Measurements from ENCODE around the gene RBMS1.
A peak's percentile ranks its signal among the peaks of the same experiment; 100 is the strongest.

Gene RBMS1

DNA sequence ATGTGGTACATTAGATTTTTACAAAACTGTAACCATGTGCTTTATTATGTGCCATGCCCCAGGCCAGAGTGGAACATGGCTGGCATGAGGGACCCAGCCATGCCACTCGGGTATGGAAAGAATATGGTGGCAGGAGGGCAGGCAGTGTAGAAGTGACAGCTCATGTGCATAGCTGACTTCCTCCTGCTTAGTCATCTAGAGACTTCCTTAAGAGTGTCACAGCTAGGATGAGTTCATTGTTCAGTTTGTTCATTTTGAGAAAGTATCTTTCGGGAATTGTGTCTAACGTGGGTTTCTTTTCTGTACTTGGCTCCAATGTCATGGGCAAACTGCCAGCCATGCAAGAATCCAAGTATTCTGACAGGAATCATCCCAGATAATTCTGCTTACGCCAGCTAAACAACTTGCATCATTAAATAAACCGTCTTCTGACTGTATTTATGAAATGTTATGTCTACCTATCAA lies 199.2 kb downstream of the RBMS1 start:
- DNase-seq: no peak

DNA sequence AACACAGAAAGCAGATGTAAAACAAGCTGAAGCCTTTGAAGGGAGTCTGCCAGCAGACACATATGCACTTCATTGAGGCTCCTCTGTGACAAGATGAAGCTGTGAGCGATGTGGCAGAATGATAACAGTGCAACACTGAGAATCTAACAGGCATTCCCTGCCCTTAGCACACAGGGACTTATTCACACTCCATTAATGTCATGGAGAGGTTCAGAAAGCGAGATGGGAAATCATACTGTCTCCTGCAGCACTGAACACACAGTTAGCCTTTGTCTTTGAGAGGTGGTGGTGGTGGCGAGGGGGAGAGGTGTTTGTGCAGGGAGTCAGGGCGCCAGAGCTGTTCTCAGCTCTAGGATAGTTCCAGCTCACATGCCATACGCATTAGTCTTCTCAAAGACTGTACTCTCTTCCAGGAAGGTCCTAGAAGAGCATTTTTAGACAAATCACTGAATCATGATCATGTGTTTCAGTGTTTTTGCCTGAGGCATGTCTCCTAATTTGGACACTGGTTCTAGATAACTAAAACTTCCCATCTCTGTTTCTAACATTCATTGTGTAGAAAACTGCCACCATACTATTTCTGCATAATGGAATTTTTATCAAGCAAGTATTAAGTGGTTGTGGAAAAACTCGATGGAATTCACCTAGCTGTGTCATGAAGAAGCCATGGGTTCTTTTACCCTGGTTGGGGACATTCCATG lies 200.1 kb downstream of the RBMS1 start:
- no peak for DNase-seq

DNA sequence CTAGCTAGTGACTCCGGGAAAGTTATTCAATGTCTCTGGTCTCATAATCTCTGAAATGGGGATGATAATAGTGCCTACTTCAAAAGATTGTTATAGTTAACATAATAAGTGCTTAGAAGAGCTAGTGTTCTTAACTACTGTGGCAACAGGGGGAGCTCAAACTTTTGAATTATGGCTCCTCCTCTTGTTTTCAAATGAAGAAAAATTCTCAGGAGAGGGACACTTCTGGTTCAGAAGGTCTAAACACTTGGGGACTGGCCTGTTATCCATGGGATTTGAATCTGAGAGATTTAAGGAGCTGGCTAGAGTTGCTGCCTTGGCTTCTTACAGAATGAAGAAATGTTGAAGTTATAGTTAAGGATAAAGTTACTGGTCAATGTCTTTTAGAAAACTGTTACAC lies 201.4 kb downstream of the RBMS1 start:
- DNase-seq: peak; percentile 9

DNA sequence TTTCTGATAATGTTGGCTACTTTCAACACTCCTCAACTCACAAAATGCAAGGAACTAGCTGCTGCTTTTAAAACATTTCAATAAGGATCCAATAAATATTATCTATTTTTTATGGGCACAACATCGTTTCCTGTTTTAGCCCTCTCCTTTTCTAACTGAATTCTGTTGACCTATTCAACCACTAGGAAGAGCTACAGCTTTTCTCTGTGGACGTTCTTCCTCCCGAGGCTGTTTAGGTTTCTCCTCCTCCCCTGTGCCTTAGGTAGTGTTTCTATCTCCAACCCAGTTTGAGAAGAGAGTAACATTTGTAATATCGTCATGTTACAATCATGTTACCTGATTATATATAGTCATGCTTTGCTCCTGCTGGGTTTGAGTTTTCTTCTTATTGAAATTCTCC lies 202.2 kb downstream of the RBMS1 start:
- no peak for DNase-seq

DNA sequence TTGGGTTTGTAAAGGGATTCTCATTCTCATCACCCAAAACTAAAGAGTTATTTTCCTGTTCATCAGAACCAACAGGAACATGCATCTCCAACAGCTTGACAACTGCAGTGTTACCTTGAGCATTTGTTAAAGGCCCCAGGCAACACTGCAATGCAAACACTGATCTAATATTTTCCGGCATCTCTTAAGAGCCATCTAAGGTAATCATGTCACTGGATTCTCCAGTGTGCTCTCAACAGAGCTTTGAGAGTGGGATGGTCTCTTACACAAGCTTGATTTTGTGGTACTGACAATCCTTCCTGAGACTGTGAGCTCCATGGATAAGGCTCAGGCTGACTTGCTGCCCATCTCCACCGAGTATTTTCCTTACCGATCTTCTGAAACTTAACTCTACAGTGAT lies 203.0 kb downstream of the RBMS1 start:
- DNase-seq: no peak

DNA sequence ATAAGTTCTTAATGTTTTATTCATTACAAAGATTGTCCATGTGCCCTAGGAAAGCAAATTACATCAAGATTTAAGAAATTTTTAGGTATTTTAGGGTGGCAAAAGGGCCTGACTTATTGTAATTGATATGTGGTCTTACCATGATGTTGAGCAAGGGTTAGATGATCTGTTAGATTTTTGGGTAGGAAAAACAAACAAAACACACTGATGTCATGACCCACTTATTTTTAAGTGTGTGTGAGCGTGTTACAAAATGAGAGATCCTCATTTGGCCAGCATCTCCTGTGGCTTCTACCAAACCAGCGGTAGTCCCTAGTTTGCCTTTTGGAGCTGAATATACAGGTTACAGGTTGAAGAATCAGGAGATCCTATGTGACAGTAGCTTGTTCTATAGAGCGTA lies 203.8 kb downstream of the RBMS1 start:
- DNase-seq: no peak

DNA sequence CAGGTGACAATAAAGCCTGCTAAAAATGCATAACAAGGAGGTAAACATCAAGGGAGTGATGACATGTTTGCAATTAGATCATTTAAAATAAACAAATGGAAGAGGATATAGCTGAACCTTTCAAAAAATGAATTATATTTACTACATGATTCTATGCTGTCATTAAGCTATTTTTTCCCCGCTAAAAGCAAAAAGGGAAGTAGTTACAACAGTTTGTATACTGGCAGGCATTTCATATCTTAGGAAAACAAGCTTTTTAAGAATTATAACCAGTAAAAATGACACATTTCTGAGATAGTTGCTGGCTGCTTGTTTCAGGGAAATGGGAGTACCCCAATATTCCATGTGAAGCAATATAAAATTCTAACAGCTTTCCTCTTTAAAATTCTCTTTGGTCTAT lies 204.5 kb downstream of the RBMS1 start:
- DNase-seq: peak; percentile 11

DNA sequence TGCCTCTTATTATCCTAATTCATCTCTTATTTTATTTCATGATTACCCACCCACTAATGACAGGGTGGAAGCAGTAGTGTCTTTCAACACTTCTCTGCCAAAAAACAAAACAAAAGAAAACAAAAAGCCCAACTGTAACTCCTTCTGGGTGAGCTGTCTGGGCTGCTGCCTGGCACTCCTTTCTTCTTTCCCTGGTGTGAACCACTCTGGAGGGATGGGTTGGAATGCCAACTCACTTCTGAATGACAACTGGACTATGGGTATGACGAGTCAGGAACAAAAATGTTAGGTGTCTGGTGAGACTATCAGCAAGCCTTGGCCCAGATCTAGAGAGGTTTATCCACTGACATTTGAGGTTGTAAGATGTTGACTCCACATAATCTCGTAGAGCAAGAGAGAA lies 205.3 kb downstream of the RBMS1 start:
- no peak for DNase-seq

DNA sequence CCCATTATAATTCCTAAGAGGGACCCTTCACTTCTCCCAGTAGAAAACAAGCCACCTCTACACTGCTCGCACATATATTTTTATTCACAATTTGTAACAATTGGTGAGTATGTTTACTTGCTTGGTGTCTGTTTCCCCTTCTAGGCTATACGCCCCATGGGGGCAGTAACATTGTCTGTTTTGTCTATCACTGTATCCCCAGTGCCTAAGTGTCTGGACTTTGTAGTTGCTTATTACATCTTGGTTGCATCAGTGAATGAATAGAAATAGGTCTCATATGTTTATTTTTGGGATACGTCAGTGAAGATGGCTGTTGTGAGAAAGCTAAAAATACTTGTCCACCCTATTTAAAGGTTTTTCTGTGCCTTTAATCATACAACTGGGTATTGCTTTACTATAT lies 206.1 kb downstream of the RBMS1 start:
- DNase-seq: no peak

DNA sequence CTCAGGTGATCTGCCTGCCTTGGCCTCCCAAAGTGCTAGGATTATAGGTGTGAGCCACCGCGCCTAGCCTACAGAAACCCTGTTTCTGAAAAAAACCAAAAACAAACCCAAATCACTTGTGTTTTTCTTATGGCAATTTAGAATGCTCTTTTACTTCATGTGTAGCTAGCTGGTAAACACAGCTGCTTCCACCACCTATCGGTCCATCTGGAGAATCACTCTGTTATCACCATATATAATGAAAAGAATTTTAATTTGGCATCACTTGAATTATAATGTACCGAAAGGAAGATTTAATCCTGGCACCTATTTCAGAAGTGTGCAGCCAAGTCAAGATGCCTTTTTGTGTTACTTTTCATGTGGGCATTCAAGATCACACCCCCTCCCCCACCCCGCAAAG lies 207.1 kb downstream of the RBMS1 start:
- no peak for DNase-seq

DNA sequence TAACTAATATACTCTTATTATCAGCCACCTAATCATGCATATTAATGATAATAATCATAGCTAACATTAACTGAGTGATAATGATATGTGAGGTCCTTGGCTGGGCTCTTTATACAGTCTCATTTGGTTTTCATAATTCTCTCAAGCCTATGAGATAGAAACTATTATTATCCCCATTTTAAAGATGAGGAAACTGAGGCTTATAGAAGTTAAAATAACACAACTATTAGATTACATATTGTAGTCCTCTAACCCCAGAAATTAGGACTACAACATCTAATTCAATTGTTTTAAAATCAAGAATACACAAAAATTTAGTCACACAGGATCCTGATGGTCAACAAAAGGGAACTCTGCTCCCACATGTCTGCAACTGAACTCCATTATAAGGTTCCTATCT lies 209.9 kb downstream of the RBMS1 start:
- DNase-seq: no peak

DNA sequence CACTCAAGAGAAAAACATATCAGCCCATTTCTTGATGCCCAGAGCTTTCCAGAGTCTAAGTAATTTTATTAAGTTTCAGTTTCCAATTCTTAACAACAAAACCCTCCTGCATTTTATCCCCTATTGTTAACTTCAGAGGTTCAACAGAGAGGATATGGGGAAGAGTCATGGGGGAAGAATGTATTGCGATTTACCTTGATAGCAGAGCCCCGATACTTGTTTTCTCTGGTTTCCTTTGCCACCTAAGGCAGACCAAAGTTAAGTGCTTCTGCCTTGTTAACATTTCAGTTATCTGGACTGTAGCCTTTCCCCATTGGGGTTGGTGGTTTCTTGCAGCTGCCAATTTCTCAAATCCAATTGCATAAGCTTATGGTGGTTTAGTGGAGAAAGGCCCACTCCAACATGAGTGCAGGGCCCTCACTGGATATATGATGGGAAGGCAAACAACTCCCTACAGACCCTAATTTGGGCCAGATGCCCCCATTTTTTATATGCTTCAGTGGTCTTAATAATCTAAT lies 211.5 kb downstream of the RBMS1 start:
- DNase-seq: no peak

DNA sequence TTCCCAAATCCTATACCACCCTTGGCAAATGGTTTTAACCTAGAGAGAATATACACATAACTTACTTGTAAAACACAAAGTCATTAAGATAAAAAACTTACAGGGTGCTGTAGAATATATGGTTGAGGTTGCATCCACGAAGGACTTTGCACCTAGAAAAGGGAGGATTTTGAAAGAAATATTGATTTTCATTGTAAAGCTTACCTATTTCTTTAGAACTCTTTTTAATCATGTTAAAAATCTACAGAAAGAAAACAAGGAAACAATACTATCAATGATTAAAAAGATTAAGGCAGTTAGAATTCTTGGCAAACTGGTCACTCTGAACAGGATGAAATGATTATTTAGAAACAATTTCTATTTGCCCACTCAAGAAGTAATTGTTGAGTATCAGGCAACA lies 212.4 kb downstream of the RBMS1 start:
- DNase-seq: no peak

DNA sequence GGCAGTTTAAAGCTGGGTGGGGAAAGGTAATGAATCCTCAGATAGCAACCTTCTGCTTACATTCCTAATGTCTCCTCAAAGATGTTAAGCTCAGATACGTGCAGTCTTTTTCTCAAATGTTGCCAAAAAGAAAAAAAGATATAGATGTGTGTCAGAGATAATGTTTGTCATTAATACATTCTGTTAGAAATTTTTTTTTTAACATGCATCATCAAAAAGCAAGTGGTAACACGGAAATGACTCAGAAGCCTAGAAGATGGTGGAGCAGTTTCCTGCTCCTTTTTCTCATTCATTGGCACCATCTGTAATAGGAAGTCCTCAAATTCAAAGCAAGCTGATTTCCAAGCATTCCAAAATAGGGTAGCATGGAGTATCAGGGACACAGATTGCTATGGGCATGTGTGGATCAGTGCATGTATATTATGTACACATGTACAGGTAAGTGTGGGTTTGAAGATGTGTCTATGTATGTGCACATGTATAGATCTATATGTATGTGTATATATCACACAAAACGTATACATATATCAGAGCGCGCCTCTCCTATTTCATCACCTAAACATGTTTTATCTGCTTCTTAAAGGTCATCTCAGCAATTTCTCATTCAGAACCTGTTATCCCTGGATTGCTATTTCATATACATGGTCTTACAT lies 213.7 kb downstream of the RBMS1 start:
- no peak for DNase-seq

DNA sequence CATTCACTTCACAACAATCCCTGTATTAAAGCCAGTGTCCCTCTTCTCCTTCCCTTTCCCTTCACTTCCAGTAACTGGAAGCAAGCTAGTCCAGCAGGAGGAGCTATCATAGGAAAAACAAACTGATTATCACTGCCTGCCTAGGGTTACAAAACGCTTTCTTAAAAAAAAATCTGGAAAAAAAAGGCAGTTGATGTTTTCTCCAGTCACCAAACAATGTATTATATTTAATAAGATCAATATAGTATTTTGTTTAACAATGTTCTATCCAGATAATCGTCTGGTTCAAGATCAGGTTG lies 214.8 kb downstream of the RBMS1 start:
- no peak for DNase-seq

DNA sequence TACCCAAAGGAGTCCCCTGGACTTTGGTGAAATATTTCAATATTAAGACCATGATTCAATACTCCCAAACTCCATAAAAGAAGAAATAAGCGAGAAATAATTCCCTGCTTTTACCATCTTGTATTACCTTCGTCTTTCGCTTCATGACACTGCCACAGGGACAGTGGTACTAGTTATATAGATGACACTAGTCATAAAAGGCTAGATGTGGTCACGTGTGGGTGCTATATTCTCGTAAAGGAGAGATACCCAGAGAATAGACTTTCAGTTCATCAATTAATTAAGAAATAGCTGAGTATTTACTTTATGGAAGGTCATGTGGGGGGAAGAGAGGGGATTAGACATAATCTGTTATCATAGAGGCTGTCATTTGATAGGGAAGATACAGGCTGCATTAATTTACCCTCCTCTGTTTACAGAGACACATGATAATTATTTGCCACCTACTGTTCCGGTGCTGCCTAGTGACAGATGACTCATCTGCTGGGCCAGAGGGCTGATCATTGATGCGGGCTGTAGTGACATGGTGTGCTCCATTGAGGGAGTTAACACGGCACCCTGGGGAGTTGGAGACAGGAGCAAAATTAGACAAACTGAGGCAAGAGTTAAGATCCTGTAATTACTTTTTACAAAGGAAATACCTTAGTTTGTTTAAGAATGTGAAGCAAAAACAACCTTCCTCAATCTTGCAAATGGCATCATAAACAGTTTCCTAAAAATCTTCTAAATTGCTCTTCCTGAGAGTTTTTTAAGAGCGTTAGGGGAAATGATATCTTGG lies 215.3 kb downstream of the RBMS1 start:
- no peak for DNase-seq

DNA sequence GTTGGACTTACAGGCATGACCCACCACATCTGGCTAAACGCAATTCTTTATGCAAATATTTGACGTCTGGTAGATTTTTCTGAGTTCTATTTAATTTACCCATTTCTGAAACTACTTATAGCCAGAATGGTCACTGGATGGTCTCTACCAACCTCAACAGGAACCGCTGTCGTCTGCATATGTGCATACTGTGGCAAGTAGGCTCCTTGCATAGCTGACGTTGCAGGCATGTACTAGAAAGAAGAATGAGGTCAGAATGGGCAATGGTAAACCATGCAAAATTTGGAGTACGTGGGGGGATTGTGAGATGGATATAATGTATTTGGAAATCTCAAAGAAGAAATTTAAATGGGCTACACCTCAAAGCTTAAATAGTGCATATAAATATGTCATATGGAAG lies 216.5 kb downstream of the RBMS1 start:
- DNase-seq: no peak

DNA sequence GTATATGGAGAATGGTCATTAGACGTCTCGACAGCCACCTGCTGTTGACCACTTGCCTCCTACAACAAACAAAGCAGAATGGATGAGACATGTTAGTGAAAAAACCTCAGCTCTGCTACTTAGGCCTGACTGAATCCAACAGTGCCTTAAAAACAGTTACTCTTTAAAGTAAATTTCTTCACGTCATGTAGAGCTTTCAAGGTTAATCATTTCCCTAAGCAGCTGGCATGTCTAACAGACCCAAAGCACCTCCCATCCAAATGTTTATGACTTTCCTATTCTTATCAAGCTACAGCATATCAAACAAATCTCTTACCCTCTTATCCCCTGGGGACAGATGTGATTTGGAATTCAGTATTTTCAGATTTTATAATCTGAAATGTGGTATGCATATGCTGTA lies 218.0 kb downstream of the RBMS1 start:
- DNase-seq: no peak

DNA sequence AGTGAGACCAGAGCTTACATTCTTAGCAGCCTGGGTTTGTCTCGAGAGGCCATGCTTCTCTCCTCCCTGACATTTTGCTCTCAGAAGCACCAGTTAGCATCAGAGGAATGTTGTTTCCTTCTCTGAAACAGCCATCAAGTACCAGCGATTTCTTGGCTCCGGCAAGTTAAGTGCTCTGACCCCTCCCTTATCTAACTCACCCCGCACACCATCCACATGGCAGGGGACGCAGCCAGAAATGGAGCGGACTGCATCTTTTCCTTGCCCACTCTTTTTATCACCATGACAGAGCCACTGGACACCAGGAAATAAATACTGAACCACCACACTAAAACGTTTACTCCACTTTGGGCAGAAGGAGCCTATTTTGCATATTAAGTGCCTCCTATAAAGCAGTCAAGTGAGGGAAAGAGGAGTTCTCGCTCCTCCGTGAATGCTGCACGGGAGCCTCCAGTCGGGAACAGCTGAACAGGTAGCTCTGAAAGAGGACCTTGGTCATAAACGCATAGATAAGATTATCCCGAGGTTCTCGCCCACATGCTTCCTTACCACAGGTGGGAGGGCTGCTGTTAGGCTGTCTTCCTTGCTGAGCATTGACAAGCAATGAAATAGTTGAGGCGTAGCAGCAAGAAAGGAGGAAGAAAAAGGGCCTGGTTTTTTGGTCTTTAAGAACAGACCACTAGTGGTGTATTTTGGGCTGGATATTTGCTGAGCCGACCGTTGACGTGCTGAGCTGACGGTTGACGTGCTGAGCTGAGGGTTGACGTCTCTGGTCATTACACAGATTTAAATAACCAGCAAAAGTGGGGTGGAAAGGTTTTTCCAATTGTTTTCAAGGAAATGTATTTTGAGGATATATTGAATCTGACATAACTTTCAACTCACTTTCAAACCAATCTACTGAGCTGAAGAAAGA lies 222.2 kb downstream of the RBMS1 start:
- DNase-seq: no peak

DNA sequence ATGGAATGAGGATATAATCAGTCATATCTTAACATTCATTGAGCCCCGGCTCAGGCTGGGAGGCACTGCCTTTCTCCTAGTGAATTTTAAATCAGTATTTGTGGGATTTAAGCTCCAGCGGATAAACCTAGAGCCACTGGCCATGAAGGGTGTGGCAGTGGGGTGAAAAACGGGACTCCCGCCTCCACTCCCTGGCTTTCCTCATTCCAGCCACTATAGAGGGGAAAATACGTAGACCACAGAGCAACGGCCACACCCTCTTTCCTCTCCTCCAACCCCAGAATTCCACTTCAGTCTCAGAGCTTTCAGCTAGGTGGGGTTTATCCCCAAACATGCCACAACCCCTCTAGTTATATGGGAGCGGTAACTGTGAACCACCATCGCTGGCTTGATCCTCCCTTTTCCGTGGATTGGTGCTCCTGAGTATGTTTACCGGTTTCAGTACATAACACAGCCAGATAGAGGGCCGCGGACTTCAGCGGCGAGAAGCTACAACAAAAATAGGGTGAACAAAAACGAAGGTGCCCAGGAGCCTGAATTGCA lies 223.0 kb downstream of the RBMS1 start:
- DNase-seq: no peak

DNA sequence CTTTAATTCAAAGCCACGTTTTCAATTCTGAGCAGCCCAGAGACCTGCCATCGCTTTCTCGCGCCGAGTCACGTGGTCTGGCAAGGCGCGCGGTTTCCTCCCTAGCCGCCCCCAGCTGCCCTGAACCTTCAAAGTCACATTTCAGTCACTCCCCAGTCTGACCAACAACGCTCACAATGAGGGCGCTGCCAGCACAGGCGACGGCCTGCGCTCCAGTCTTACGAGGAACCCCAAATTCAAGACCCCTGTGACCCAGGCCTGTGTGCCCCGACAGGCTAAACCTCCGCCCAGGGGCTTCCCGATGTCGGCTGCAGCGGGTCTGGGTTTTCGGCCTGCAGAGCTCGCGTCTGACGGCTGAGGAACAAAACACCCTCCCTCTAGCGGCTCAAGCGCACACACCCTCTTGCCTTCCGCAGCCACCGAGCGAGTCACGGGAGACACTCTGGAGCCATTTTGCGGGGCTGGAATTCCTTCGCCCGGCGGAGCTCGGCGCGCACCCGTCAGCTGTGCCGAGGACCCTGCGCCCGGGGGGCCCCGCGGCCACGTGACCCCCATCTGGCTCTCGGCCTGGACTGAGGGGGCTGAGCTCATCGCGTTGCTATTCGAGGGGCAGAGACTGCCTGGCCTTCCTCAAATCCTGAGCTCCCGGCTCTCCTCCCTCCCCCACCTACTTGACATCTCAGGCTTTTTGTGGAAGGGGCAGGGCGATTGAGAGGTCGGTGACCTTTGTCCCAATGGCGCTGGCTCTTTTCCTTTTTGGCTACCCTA lies 223.6 kb downstream of the RBMS1 start:
- peak; percentile 74 for DNase-seq

DNA sequence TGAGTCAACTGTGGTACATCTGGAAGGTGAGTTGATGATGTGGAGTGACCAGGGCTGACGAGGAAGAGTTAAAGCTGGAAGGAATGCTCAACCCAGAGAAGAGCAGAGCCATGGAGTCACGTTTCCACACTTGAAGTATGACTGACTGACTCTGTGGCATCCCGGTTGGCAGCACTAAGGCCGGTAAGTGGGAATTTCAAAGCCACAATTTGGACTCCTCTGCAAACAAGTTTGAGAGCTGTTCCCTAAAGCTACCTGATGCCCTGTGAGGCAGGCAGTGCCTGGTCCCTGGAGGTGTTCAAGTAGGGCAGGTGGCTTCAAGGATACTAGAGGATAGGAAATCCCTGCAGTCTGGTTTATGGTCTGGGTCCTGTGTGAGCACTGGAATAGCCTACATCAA lies 224.2 kb downstream of the RBMS1 start:
- DNase-seq: no peak
